ENCODE measurements around the gene ABLIM3.

ABLIM3 gene

GRCh38 chr5:149188383-149188782, 47.1 kb downstream of the ABLIM3 start:
- DNase-seq = no peak

GRCh38 chr5:149195337-149195887, 54.1 kb downstream of the ABLIM3 start:
- no peak for DNase-seq

- DNase-seq = no peak
Observed at GRCh38 chr5:149195962-149196361, 54.7 kb downstream of the ABLIM3 start.

- DNase-seq = no peak
Observed at GRCh38 chr5:149198148-149198547, 56.9 kb downstream of the ABLIM3 start.

- no peak for DNase-seq
Observed at GRCh38 chr5:149200355-149200754, 59.1 kb downstream of the ABLIM3 start.

DNA sequence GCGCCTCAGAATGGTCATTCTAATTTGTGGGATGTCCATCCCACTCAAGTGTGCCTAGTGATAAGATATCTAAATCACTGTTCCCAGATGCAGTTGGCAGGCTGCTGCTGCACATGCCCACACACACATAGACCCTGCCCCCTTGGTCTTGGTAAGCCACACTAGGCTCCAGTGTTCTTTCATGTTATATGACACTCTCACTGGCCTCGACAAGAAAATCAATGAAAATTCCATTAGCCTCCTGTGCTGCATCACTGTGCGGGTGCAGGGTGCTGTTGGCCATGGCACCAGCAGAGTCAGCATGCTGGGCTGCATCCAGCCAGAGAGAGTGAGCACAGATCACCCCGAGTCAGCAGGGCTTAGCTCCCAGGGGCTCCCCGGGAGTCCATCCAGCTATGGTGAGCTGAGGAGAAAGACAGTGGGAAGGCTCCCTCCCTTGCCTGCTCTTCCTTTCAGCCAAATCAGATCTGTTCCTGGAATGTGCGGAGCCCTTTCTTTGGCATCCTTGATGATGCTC, 59.9 kb downstream of the ABLIM3 start:
- DNase-seq = no peak

- DNase-seq = no peak
Observed at GRCh38 chr5:149202910-149203451, 61.7 kb downstream of the ABLIM3 start.

DNA sequence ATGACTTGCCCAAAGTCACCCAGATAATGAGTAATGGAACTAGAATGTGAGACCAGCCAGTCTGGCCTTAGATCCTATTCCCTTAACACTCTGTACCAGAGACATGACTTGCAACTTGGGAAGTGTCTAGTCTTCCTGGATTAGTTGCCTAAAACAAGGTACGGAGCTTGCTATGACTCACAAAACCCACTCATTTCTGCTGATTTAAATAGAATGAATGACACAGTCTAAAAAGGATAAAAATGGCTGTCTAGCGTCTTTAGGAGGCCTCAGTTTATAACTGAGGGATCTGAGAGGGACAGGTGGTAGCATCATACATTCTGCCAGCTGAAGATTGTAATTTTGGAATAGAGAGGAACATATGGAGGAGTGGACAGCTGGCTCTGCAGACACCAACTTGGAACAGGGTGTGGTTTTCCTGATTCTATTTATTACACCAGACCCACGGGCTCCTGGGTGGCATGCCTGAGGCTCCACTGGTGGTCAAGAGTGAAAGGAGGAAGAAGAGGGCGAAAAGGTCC, 62.7 kb downstream of the ABLIM3 start:
- no peak for DNase-seq

DNA sequence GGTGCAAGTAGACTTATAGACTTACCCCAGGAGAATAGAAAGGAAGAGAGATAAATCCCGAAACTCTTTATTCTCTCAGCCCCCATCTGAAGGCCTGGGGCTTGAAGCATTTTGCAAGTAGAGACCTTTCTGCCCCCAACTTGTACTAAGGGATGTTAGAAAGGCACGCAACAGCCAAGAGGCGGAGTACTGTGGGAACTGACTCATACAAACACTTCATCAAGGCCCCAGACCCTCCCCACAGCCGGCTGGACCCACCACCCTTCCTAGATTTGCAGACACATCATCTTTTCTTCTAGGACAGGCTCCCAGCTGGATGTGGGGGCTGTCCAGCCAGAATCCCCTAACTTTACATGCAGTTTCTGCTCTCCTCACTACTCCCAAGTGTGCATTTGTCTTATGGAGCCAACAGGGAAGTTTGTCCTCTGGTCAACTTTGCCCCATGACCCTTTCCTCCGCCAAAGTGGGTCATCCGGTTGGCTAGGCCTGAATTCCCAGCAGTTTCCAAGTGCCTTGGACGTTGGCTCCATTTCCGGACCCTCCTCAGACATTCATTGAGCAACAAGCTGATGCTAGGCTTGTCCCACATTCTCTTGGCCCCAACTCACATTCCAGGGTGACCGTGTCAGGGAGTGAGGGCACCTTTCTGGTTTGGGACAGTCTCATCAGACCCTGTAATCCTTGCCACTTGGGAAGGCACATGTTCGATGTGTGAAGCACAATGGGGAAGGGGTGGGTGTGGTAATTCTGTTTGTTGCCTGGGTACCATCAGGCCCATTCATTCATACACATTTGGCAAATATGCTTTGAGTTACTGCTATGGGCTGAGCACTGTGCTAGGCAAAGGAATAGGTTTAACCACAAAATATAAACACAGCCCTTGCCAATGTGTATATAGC, 64.6 kb downstream of the ABLIM3 start:
- no peak for DNase-seq

- DNase-seq = no peak
Observed at GRCh38 chr5:149206524-149207141, 65.3 kb downstream of the ABLIM3 start.

- no peak for DNase-seq
Observed at GRCh38 chr5:149207831-149208230, 66.5 kb downstream of the ABLIM3 start.

GRCh38 chr5:149210225-149210624, 68.9 kb downstream of the ABLIM3 start:
- DNase-seq = no peak

- no peak for DNase-seq
Observed at GRCh38 chr5:149210968-149211490, 69.7 kb downstream of the ABLIM3 start.

- no peak for DNase-seq
Observed at GRCh38 chr5:149211566-149211965, 70.3 kb downstream of the ABLIM3 start.

- DNase-seq = no peak
Observed at GRCh38 chr5:149212198-149212951, 71.1 kb downstream of the ABLIM3 start.

- DNase-seq = no peak
Observed at GRCh38 chr5:149213264-149213880, 72.1 kb downstream of the ABLIM3 start.

DNA sequence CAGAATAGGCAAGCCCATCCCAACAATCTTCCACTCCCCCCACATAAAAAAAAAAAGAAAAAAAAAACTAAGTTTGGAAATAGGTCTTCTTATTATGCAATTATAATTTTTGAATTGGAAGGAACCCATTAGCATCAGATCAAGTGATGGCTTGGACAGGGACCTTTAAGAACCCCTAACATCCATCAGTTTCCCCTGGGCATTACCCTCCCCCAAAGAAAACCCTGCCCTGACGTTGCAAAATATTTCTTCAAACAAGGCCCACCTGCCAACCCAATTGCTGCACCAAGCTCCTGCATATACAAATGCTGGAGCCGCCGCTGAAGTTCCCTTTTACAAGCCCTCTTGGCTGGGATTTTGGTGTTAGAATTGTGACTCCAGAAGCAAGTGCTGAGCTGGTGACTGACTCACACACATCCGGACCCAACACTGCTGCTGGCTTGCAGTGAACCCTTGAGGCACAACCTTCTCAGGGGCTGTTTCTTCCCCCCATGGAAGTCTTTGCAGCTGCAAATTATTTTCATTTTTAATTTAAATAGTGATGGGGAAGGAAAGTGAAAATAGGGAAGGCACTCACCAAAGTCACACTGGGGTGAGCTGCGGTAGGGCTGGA, 74.3 kb downstream of the ABLIM3 start:
- DNase-seq = no peak

- DNase-seq = no peak
Observed at GRCh38 chr5:149216496-149216895, 75.2 kb downstream of the ABLIM3 start.

DNA sequence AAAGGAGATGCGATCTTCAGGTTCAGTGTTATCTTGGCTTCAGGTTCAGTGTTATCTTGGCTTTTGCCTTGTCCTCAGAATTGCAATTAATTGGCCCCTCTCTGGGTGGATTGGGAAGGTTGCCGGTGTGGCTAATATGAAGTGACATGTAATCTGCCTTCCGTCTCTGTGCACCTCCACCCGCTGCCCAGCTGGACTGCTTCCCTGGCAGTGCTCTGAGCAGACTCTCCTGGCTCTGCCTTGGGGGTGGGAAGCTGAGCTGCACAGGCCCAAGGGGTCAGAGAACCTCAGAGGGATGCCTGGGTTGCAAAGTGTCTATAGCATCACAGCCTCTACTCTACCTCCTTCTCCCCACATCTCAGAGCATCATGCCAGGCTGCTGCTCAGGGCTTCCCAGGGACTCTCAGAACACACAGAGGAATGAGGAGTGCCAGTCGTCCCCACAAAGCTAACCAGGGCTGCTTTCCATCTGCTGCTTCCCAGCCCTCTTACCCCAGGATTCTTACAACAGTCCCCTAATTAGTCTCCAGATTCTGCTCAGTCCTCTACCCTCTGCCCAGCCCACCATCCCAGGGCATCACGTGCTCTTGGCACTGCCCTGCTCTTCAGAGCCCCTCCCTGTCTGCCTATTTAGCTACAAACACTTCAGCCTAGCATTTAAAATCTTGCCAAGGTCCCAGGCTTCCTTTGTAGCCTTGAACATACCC, 76.0 kb downstream of the ABLIM3 start:
- no peak for DNase-seq

GRCh38 chr5:149217803-149218155, 76.5 kb downstream of the ABLIM3 start:
- no peak for DNase-seq
